HCT116 (cell line): Measurements from ENCODE around the gene ARID3A. TPM values are rescaled to one million over a fixed set of nuclear protein-coding genes. Genes with fewer than 3 reads are reported as not detected.

Experiments
- ATAC-seq: fragments of 200-7000 bp; cut with Tn5 transposase; 2 replicates; pipeline ENCODE4 v1.9.1; 2020; ENCODE audit warnings: mild to moderate bottlenecking, moderate library complexity
- BruUV-seq: library from RNA; stranded (reverse); fragments of 400-500 nt; replicated peaks from 2 replicates; lab custom pipeline; 2021; lab: Mats Ljungman, UMichigan
- CTCF ChIA-PET: fragments of 300-600 bp; sonication (Branson Sonifier 250); formaldehyde crosslinking; loops from one replicate; lab custom pipeline; 2021; ENCODE audit warnings: antibody characterized with exemption; lab: Charles Lee
- POLR2A ChIA-PET: fragments of 300-600, 350-600 bp; sonication (Branson Sonifier 250); formaldehyde crosslinking; loops from one replicate; lab custom pipeline; 2021; ENCODE audit warnings: antibody characterized with exemption; lab: Charles Lee
- RAD21 ChIA-PET, 2 experiments: fragments of 300-600 bp; sonication (Branson Sonifier 250); formaldehyde crosslinking; loops; one replicate each; lab custom pipeline; 2023; ENCODE audit warnings: low total read pairs in 2 of 2; ENCODE audit not compliant: uncharacterized antibody in 2 of 2, unreplicated experiment in 2 of 2, low non-redundant PET in 1 of 2; lab: Charles Lee
- DNase-seq: peaks from one replicate; pipeline ENCODE4 v3.0.0-alpha.2; 2010; ENCODE audit warnings: low read depth, low spot score
- H2AFZ ChIP-seq: fragments of 200-600 bp; shearing (Covaris generic), sonication (generic); 2 replicates; pipeline ENCODE4 v1.6.1; 2017; ENCODE audit warnings: low read depth, mixed run types, mixed read lengths, antibody characterized with exemption, low read length; ENCODE audit not compliant: poor library complexity, severe bottlenecking
- H3K27ac ChIP-seq: 2 replicates; pipeline ENCODE4 v1.5.1; 2012; ENCODE audit warnings: low read depth, low read length
- H3K27me3 ChIP-seq: fragments of 200-600 bp; sonication (generic); 2 replicates; pipeline ENCODE4 v1.6.1; 2016; ENCODE audit warnings: mixed run types, low read length, mixed read lengths; ENCODE audit not compliant: insufficient read depth
- H3K36me3 ChIP-seq, 2 experiments: fragments of 200-500 bp in 1 of 2; fragments of 200-600 bp in 1 of 2; sonication (Bioruptor generic) in 1 of 2; sonication (generic) in 1 of 2; 2 replicates each; pipeline versions ENCODE4 v1.5.1 to v1.6.1; 2014 to 2016; ENCODE audit warnings: low read length in 2 of 2, inconsistent platforms in 1 of 2, mixed read lengths in 1 of 2, mixed run types in 1 of 2; ENCODE audit not compliant: insufficient read depth in 2 of 2, control insufficient read depth in 1 of 2
- H3K4me1 ChIP-seq, 2 experiments: fragments of 200-600 bp in 1 of 2; sonication (generic) in 1 of 2; 2 replicates each; pipeline versions ENCODE4 v1.5.1 to v1.6.1; 2012 to 2017; ENCODE audit warnings: low read length in 2 of 2, inconsistent platforms in 1 of 2, mild to moderate bottlenecking in 1 of 2, mixed read lengths in 1 of 2, mixed run types in 1 of 2, moderate library complexity in 1 of 2; ENCODE audit not compliant: insufficient read depth in 2 of 2, control insufficient read depth in 1 of 2
- H3K4me2 ChIP-seq: fragments of 200-600 bp; sonication (generic); 2 replicates; pipeline ENCODE4 v1.6.1; 2017; ENCODE audit warnings: mixed run types, low read length, mixed read lengths
- H3K4me3 ChIP-seq, 2 experiments: fragments of 200-600 bp in 1 of 2; sonication (generic) in 1 of 2; replicated peaks in 1 of 2; 2 replicates each; pipeline ENCODE4 v1.5.1; 2011 to 2016; ENCODE audit warnings: low read length in 2 of 2, control low read depth in 1 of 2, low read depth in 1 of 2, mild to moderate bottlenecking in 1 of 2, mixed read lengths in 1 of 2, mixed run types in 1 of 2
- H3K79me2 ChIP-seq: fragments of 200-600 bp; sonication (generic); 2 replicates; pipeline ENCODE4 v1.6.1; 2017; ENCODE audit warnings: mild to moderate bottlenecking, mixed run types, low read length, moderate library complexity, mixed read lengths; ENCODE audit not compliant: insufficient read depth
- H3K9ac ChIP-seq: fragments of 200-600 bp; sonication (generic); 2 replicates; pipeline ENCODE4 v1.6.1; 2016; ENCODE audit warnings: low read length, mixed read lengths
- H3K9me2 ChIP-seq: fragments of 200-600 bp; sonication (generic), shearing (Covaris generic); 2 replicates; pipeline ENCODE4 v1.6.1; 2017; ENCODE audit warnings: mixed run types, mild to moderate bottlenecking, moderate library complexity; ENCODE audit not compliant: insufficient read depth
- H3K9me3 ChIP-seq, 2 experiments: fragments of 200-500 bp in 1 of 2; fragments of 200-600 bp in 1 of 2; sonication (Bioruptor generic) in 1 of 2; sonication (generic) in 1 of 2; 2 replicates each; pipeline ENCODE4 v1.6.1; 2014 to 2017; ENCODE audit warnings: low read length in 2 of 2, mixed read lengths in 2 of 2, inconsistent platforms in 1 of 2, low read depth in 1 of 2, mild to moderate bottlenecking in 1 of 2, mixed run types in 1 of 2, moderate library complexity in 1 of 2; ENCODE audit not compliant: control insufficient read depth in 1 of 2, insufficient read depth in 1 of 2
- H4K20me1 ChIP-seq: fragments of 200-600 bp; sonication (generic), shearing (Covaris generic); 2 replicates; pipeline ENCODE4 v1.6.1; 2017; ENCODE audit warnings: mixed run types, mild to moderate bottlenecking, moderate library complexity; ENCODE audit not compliant: insufficient read depth
- CTCF ChIP-seq, 3 experiments: fragments of 200-600 bp in 1 of 3; sonication (generic) in 1 of 3; IDR thresholded peaks in 2 of 3; conservative IDR thresholded peaks in 1 of 3; 2 replicates each; pipeline ENCODE4 v1.5.1; 2012 to 2017; ENCODE audit warnings: low read depth in 2 of 3, low read length in 2 of 3, antibody characterized with exemption in 1 of 3, borderline replicate concordance in 1 of 3, control low read depth in 1 of 3, mild to moderate bottlenecking in 1 of 3, mixed read lengths in 1 of 3, mixed run types in 1 of 3, moderate library complexity in 1 of 3; ENCODE audit not compliant: insufficient read depth in 1 of 3
- ELF1 ChIP-seq: IDR thresholded peaks from 2 replicates; pipeline ENCODE4 v1.6.1; 2012; ENCODE audit warnings: low read depth, borderline replicate concordance
- EZH2 ChIP-seq: fragments of 200-600 bp; sonication (generic); IDR thresholded peaks from 2 replicates; pipeline ENCODE4 v1.6.1; 2017; ENCODE audit warnings: antibody characterized with exemption, mixed run types
- MAX ChIP-seq: IDR thresholded peaks from 2 replicates; pipeline ENCODE4 v1.6.1; 2012
- POLR2A ChIP-seq: IDR thresholded peaks from 2 replicates; pipeline ENCODE4 v1.7.0; 2011; ENCODE audit warnings: borderline replicate concordance; ENCODE audit not compliant: insufficient read depth, insufficient read length; ENCODE audit errors: extremely low read depth
- POLR2AphosphoS5 ChIP-seq: IDR thresholded peaks from 2 replicates; pipeline ENCODE4 v1.6.1; 2011; ENCODE audit warnings: mild to moderate bottlenecking, low read depth, low read length, moderate library complexity
- RAD21 ChIP-seq: IDR thresholded peaks from 2 replicates; pipeline ENCODE4 v1.6.1; 2012; ENCODE audit warnings: low read depth, mild to moderate bottlenecking
- SP1 ChIP-seq: IDR thresholded peaks from 2 replicates; pipeline ENCODE4 v1.6.1; 2012; ENCODE audit warnings: low read depth
- SRF ChIP-seq: IDR thresholded peaks from 2 replicates; pipeline ENCODE4 v1.6.1; 2012; ENCODE audit warnings: low read depth
- ZBTB33 ChIP-seq: IDR thresholded peaks from 2 replicates; pipeline ENCODE4 v1.6.1; 2011; ENCODE audit warnings: mild to moderate bottlenecking, low read length, moderate library complexity; ENCODE audit not compliant: insufficient replicate concordance; ENCODE audit errors: extremely low read depth
- ZFX ChIP-seq: fragments of 450-650 bp; IDR thresholded peaks from 2 replicates; pipeline ENCODE4 v1.6.1; 2017
- intact Hi-C: fragments of 100-400 bp; cut with micrococcal nuclease; formaldehyde crosslinking; loops from 2 replicates; pipeline ENCODE4 v1.10.0; 2022
- total RNA-seq: library from RNA; stranded (reverse); gene quantifications from one replicate; pipeline ENCODE4 v1.2.1, GENCODE V29; 2021; ENCODE audit not compliant: unreplicated experiment
- TF ChIP-seq, protein P1 (sequence below): IDR thresholded peaks from 2 replicates; pipeline ENCODE4 v1.6.1; 2012

The ARID3A gene
- total RNA-seq, 1 experiment from 2014 or later = 21.8 TPM

GRCh38 chr19:1001538-1002166, 75.8 kb downstream of the ARID3A start:
- no peak overlapping the region for H3K9ac ChIP-seq
- H3K27ac ChIP-seq = no peak overlapping the region
- intact Hi-C loops = no loop called here
- H3K9me3 ChIP-seq = no peaks in the 10 kb centered on the region
- ATAC-seq = peak; percentile 77
- no peaks in the 10 kb centered on the region for H3K27me3 ChIP-seq
- TF ChIP-seq RAD21 (peak; percentile 91), ELF1 (no peak), CTCF (IDR thresholded peaks at IDR 0.05 in 2 of 3, conservative IDR thresholded peaks at IDR 0.05 in 1 of 3; ENCODE audit: borderline replicate concordance in 1 of 3, insufficient read depth in 1 of 3, low read depth in 2 of 3, low read length in 2 of 3) (peak; percentile 81 to 89 (median 87))
- H3K36me3 ChIP-seq = no peaks in the 10 kb centered on the region
- H4K20me1 ChIP-seq = no peaks in the 10 kb centered on the region
- peak overlapping the region; percentile 28 for H3K4me2 ChIP-seq
- H2AFZ ChIP-seq = peak overlapping the region; percentile 17
- ChIA-PET POLR2A (no interaction called here), RAD21 (interaction anchor here in 1 of 2 experiments (0.6 kb wide), 1 partner anchor 85 kb away, joined by 3 read pairs; no protein-coding TSS in a partner anchor), CTCF (no interaction called here)
- no peak overlapping the region for H3K4me3 ChIP-seq
- BruUV-seq = no TSS peak
- no peaks in the 10 kb centered on the region for H3K9me2 ChIP-seq
- H3K4me1 ChIP-seq = peaks cover 5 to 12% of the 10 kb centered on the region in 2 experiments; a peak in 3 of 4 replicates
- DNase-seq = no peak
- no peaks in the 10 kb centered on the region for H3K79me2 ChIP-seq

DNA sequence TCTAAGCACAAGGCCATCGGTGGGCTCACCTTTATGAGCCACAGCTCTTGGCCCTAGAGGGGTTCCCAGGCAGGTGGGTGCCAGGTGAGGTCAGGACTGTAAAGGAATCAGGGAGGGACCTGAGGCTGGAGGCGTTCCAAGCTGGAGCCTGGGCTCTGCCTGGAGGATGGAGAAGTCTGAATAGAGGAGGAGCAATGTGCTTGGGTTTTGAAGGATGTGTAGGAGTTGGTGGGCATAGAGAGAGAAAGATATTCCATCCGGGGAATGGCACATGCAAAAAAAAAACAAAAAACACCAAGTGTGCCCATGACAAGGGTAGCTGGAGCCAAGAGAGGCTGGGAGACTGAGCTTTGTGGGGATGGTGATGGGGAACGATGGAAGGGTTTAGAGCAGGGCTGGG, 76.8 kb downstream of the ARID3A start:
- no peak overlapping the region for H2AFZ ChIP-seq
- no peak overlapping the region for H3K27ac ChIP-seq
- no peaks in the 10 kb centered on the region for H3K79me2 ChIP-seq
- no TSS peak for BruUV-seq
- ATAC-seq (no peak), DNase-seq (no peak)
- ChIA-PET POLR2A (no interaction called here), RAD21 (no interaction called here), CTCF (interaction anchor here (0.7 kb wide), 1 partner anchor 190 kb away, joined by 3 read pairs; no protein-coding TSS in a partner anchor)
- H3K9me3 ChIP-seq = no peaks in the 10 kb centered on the region
- H3K9ac ChIP-seq = no peak overlapping the region
- no peaks in the 10 kb centered on the region for H3K9me2 ChIP-seq
- H3K4me2 ChIP-seq = no peak overlapping the region
- H3K36me3 ChIP-seq = no peaks in the 10 kb centered on the region
- H4K20me1 ChIP-seq = no peaks in the 10 kb centered on the region
- no peaks in the 10 kb centered on the region for H3K27me3 ChIP-seq
- intact Hi-C loops = no loop called here
- no peak overlapping the region for H3K4me3 ChIP-seq
- peaks cover 3 to 10% of the 10 kb centered on the region in 2 experiments; a peak in 2 of 4 replicates for H3K4me1 ChIP-seq
- TF ChIP-seq ZBTB33 = no peak
- TF ChIP-seq POLR2A = no peak
- TF ChIP-seq POLR2AphosphoS5 = no peak
- no peak for TF ChIP-seq RAD21
- TF ChIP-seq ZFX = no peak
- no peak for TF ChIP-seq MAX
- TF ChIP-seq SP1 = no peak
- no peak for TF ChIP-seq SRF
- TF ChIP-seq EZH2 = no peak
- TF ChIP-seq, protein P1, sequence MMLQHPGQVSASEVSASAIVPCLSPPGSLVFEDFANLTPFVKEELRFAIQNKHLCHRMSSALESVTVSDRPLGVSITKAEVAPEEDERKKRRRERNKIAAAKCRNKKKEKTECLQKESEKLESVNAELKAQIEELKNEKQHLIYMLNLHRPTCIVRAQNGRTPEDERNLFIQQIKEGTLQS = no peak
- no peak for TF ChIP-seq CTCF (IDR thresholded peaks at IDR 0.05 in 2 of 3, conservative IDR thresholded peaks at IDR 0.05 in 1 of 3; ENCODE audit: borderline replicate concordance in 1 of 3, insufficient read depth in 1 of 3, low read depth in 2 of 3, low read length in 2 of 3)
